ENCODE measurements around the gene TBCD. TPM values are rescaled to one million over a fixed set of nuclear protein-coding genes. Genes with fewer than 3 reads are reported as not detected.
A peak's percentile ranks its signal among the peaks of the same experiment; 100 is the strongest.

The TBCD gene
- total RNA-seq, 1 experiment from 2014 or later = 173 TPM

GRCh38 chr17:82832881-82833475 lies 81.1 kb downstream of the TBCD start:
- DNase-seq (ENCODE audit: low spot score) (no peak), ATAC-seq (no peak)
- H3K27me3 Mint-ChIP-seq (ENCODE audit: low read depth) = no peaks in the 10 kb centered on the region
- CTCF ChIA-PET = interaction anchor here (1.2 kb wide), 1 partner anchor 51 kb away, joined by 4 read pairs; no protein-coding TSS in a partner anchor
- H3K36me3 Mint-ChIP-seq = peaks cover 28% of the 10 kb centered on the region
- peaks cover 8% of the 10 kb centered on the region for H3K9me3 Mint-ChIP-seq
- peak overlapping the region; percentile 89 for H3K27ac Mint-ChIP-seq
- TF ChIP-seq MAX (CRISPR knock-in tag; IDR thresholded peaks at IDR 0.05) = no peak
- TF ChIP-seq RELA (CRISPR knock-in tag; IDR thresholded peaks at IDR 0.05; ENCODE audit: borderline replicate concordance) = no peak
- no peak for TF ChIP-seq ZNF121 (CRISPR knock-in tag; IDR thresholded peaks at IDR 0.05)
- no peak for TF ChIP-seq ZNF532 (CRISPR knock-in tag; IDR thresholded peaks at IDR 0.05; ENCODE audit: borderline replicate concordance)
- no peak for TF ChIP-seq MYBL2 (CRISPR knock-in tag; IDR thresholded peaks at IDR 0.05)
- H3K4me1 Mint-ChIP-seq = peaks cover 31% of the 10 kb centered on the region
- H3K4me3 Mint-ChIP-seq = no peak overlapping the region
- POLR2A ChIA-PET = no interaction called here

- H3K4me3 Mint-ChIP-seq = no peak overlapping the region
- POLR2A ChIA-PET = no interaction called here
- H3K36me3 Mint-ChIP-seq = peaks cover 15% of the 10 kb centered on the region
- no peaks in the 10 kb centered on the region for H3K9me3 Mint-ChIP-seq
- H3K27ac Mint-ChIP-seq = no peak overlapping the region
- H3K27me3 Mint-ChIP-seq (ENCODE audit: low read depth) = no peaks in the 10 kb centered on the region
- CTCF ChIA-PET = interaction anchor here (1.0 to 2.3 kb wide), 3 partner anchors 28 to 166 kb away, joined by 4 to 9 read pairs (median 6); no protein-coding TSS in a partner anchor
- no peak for DNase-seq (ENCODE audit: low spot score)
- TF ChIP-seq ZNF671 (CRISPR knock-in tag; IDR thresholded peaks at IDR 0.05) = no peak
- no peak for ATAC-seq
- peaks cover 47% of the 10 kb centered on the region for H3K4me1 Mint-ChIP-seq
Observed at GRCh38 chr17:82835122-82835521, 83.3 kb downstream of the TBCD start.

- ATAC-seq (no peak; the same call in 1 of the 2 replicates), DNase-seq (ENCODE audit: low spot score) (peak; percentile 28)
- H3K4me3 Mint-ChIP-seq = no peak overlapping the region
- H3K4me1 Mint-ChIP-seq = peaks cover 54% of the 10 kb centered on the region
- ChIA-PET CTCF (interaction anchor here (0.8 to 2.3 kb wide), 11 partner anchors 13 to 281 kb away, joined by 3 to 17 read pairs (median 4); no protein-coding TSS in a partner anchor), POLR2A (no interaction called here)
- H3K9me3 Mint-ChIP-seq = no peaks in the 10 kb centered on the region
- H3K27ac Mint-ChIP-seq = peak overlapping the region; percentile 92
- no peaks in the 10 kb centered on the region for H3K27me3 Mint-ChIP-seq (ENCODE audit: low read depth)
- H3K36me3 Mint-ChIP-seq = peaks cover 15% of the 10 kb centered on the region
- TF ChIP-seq OVOL2 (CRISPR knock-in tag; IDR thresholded peaks at IDR 0.05; ENCODE audit: borderline replicate concordance) = no peak
- TF ChIP-seq ZNF423 (CRISPR knock-in tag; IDR thresholded peaks at IDR 0.05) = no peak
- no peak for TF ChIP-seq IRF2 (CRISPR knock-in tag; IDR thresholded peaks at IDR 0.05; ENCODE audit: borderline replicate concordance, low read depth)
Observed at GRCh38 chr17:82835766-82836512, 84.1 kb downstream of the TBCD start.

GRCh38 chr17:82836823-82837357 lies 85.0 kb downstream of the TBCD start:
- Mint-ChIP-seq H3K4me3 (no peak overlapping the region), H3K27me3 (ENCODE audit: low read depth) (no peaks in the 10 kb centered on the region), H3K9me3 (no peaks in the 10 kb centered on the region), H3K4me1 (peaks cover 51% of the 10 kb centered on the region), H3K36me3 (peaks cover 15% of the 10 kb centered on the region), H3K27ac (peak overlapping the region; percentile 92)
- ChIA-PET POLR2A (no interaction called here), CTCF (interaction anchor here (0.7 to 2.3 kb wide), 11 partner anchors 14 to 282 kb away, joined by 3 to 17 read pairs (median 4); no protein-coding TSS in a partner anchor)
- ATAC-seq (no peak), DNase-seq (ENCODE audit: low spot score) (no peak)
- TF ChIP-seq MXD4 (CRISPR knock-in tag; IDR thresholded peaks at IDR 0.05; ENCODE audit: borderline replicate concordance) = no peak
- TF ChIP-seq USF1 (CRISPR knock-in tag; IDR thresholded peaks at IDR 0.05) = no peak
- no peak for TF ChIP-seq AR (CRISPR knock-in tag; IDR thresholded peaks at IDR 0.05)
- TF ChIP-seq CTCF (IDR thresholded peaks at IDR 0.05) = no peak
- TF ChIP-seq ZNF219 (CRISPR knock-in tag; IDR thresholded peaks at IDR 0.05; ENCODE audit: borderline replicate concordance) = no peak
